Duodenal mucosa (tissue), 2 donors: ENCODE measurements around the gene IRAK2.

Source experiments
- H3K27ac ChIP-seq: one replicate; pipeline ENCODE4 v1.7.0; 2013; ENCODE audit warnings: low read depth, low read length
- H3K27me3 ChIP-seq, 2 donors: one replicate each; pipeline ENCODE4 v1.7.0; 2013; ENCODE audit warnings: low read length in 2 of 2, control low read depth in 1 of 2; ENCODE audit not compliant: insufficient read depth in 2 of 2, control insufficient read depth in 1 of 2
- H3K36me3 ChIP-seq, 2 donors: one replicate each; pipeline ENCODE4 v1.7.0; 2013; ENCODE audit warnings: low read length in 2 of 2, control low read depth in 1 of 2; ENCODE audit not compliant: insufficient read depth in 2 of 2, control insufficient read depth in 1 of 2
- H3K4me1 ChIP-seq, 2 donors: one replicate each; pipeline ENCODE4 v1.7.0; 2013; ENCODE audit warnings: low read length in 2 of 2, control low read depth in 1 of 2; ENCODE audit not compliant: insufficient read depth in 2 of 2, control insufficient read depth in 1 of 2
- H3K4me3 ChIP-seq, 2 donors: one replicate each; pipeline ENCODE4 v1.7.0; 2013; ENCODE audit warnings: low read length in 2 of 2, low read depth in 1 of 2
- H3K9ac ChIP-seq, 2 donors: one replicate each; pipeline ENCODE4 v1.7.0; 2013; ENCODE audit warnings: low read length in 2 of 2, low read depth in 1 of 2
- H3K9me3 ChIP-seq, 2 donors: one replicate each; pipeline ENCODE4 v1.7.0; 2013; ENCODE audit warnings: low read length in 2 of 2, control low read depth in 1 of 2; ENCODE audit not compliant: control insufficient read depth in 1 of 2

IRAK2 gene

GRCh38 chr3:10249833-10250232 is 85.1 kb downstream of the IRAK2 start:
- peaks cover 7 to 9% of the 10 kb centered on the region in 2 donors for H3K9me3 ChIP-seq
- no peak overlapping the region for H3K27ac ChIP-seq
- H3K4me3 ChIP-seq, result peak overlapping the region; percentile 90 to 97
- H3K9ac ChIP-seq, result peak overlapping the region; percentile 80 to 92
- no peaks in the 10 kb centered on the region for H3K27me3 ChIP-seq
- H3K4me1 ChIP-seq, result peaks cover 19 to 23% of the 10 kb centered on the region in 2 donors
- peaks cover 17 to 24% of the 10 kb centered on the region in 2 donors for H3K36me3 ChIP-seq

DNA sequence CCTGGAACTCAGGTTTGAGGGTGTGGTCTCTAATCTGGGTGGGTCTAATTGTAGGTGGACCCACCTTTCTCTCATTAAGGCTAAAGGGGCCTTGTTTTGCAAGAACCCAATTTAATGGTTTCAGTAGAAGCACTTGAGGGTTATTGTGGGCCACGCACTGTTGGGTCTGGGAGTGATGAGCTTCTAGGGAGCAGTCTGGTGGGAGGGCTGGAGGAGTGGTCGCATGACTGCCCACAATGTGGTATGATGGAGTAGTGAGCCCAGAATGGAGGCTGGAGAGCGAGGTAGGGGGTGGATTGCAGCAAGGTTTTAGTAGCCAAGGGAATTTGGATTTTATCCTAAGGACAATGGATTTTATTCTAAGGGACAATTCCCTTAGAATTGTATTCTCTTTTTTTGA is 86.3 kb downstream of the IRAK2 start:
- H3K36me3 ChIP-seq, result peaks cover 17 to 34% of the 10 kb centered on the region in 2 donors
- H3K27me3 ChIP-seq, result no peaks in the 10 kb centered on the region
- H3K4me1 ChIP-seq, result peaks cover 19 to 23% of the 10 kb centered on the region in 2 donors
- peak overlapping the region; percentile 90 to 97 for H3K4me3 ChIP-seq
- no peaks in the 10 kb centered on the region for H3K9me3 ChIP-seq
- H3K27ac ChIP-seq, result no peak overlapping the region
- H3K9ac ChIP-seq, result no peak overlapping the region

DNA sequence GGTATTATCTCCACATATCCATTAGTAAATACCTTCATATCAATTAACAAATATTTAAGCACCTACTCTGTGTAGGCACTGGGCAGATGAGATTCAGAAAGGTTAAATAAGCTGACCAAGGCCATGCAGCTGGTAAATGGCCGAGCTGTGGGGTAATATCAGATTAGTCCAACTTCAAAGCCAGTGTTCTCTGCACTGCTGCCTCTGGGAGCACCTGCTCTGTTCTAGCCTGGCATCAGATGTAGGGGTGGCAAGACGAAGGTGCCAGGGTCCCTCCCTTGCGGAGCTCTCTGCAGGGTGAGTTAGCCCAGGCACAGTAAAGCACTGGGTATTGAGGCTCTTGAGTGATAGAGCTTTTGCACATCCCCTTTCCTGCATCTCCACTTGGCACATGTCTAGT is 89.0 kb downstream of the IRAK2 start:
- no peaks in the 10 kb centered on the region for H3K9me3 ChIP-seq
- H3K36me3 ChIP-seq, result peaks cover 17 to 47% of the 10 kb centered on the region in 2 donors

GRCh38 chr3:10255835-10256234 is 91.1 kb downstream of the IRAK2 start:
- H3K9ac ChIP-seq, result no peak overlapping the region
- no peaks in the 10 kb centered on the region for H3K27me3 ChIP-seq
- H3K4me3 ChIP-seq, result no peak overlapping the region
- peaks cover 4 to 5% of the 10 kb centered on the region in 2 donors for H3K4me1 ChIP-seq
- no peak overlapping the region for H3K27ac ChIP-seq
- H3K9me3 ChIP-seq, result no peaks in the 10 kb centered on the region
- H3K36me3 ChIP-seq, result peaks cover 29 to 66% of the 10 kb centered on the region in 2 donors

More for the DNA sequence above, 89.0 kb downstream of the IRAK2 start:
- peaks cover 17 to 19% of the 10 kb centered on the region in 2 donors for H3K4me1 ChIP-seq
- H3K9ac ChIP-seq, result no peak overlapping the region
- no peaks in the 10 kb centered on the region for H3K27me3 ChIP-seq
- no peak overlapping the region for H3K27ac ChIP-seq
- no peak overlapping the region for H3K4me3 ChIP-seq

DNA sequence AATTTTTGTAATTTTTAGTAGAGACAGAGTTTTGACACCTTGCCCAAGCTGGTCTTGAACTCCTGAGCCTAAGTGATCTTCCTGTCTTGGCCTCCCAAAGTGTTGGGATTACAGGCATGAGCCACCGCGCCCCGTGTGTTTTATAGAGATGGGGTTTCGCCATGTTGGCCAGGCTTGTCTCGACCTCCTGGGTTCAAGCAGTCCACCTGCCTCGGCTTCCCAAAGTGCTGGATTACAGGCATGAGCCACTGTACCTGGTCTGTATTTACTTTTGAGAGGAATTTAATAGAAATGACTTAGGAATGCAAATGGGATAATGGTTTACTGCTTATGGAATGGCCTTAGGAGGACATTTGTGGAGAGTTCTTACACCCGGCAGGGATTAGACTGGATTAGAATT is 94.3 kb downstream of the IRAK2 start:
- H3K4me1 ChIP-seq, result peaks cover 0 to 5% of the 10 kb centered on the region in 2 donors
- H3K4me3 ChIP-seq, result no peak overlapping the region
- H3K27me3 ChIP-seq, result no peaks in the 10 kb centered on the region
- no peak overlapping the region for H3K27ac ChIP-seq
- peaks cover 26 to 79% of the 10 kb centered on the region in 2 donors for H3K36me3 ChIP-seq
- no peaks in the 10 kb centered on the region for H3K9me3 ChIP-seq
- no peak overlapping the region for H3K9ac ChIP-seq

GRCh38 chr3:10259798-10260197 is 95.1 kb downstream of the IRAK2 start:
- Histone ChIP-seq H3K27ac (no peak overlapping the region), H3K36me3 (peaks cover 21 to 74% of the 10 kb centered on the region in 2 donors), H3K9me3 (no peaks in the 10 kb centered on the region), H3K4me3 (no peak overlapping the region), H3K27me3 (no peaks in the 10 kb centered on the region), H3K9ac (no peak overlapping the region), H3K4me1 (peaks cover 0 to 7% of the 10 kb centered on the region in 2 donors)

DNA sequence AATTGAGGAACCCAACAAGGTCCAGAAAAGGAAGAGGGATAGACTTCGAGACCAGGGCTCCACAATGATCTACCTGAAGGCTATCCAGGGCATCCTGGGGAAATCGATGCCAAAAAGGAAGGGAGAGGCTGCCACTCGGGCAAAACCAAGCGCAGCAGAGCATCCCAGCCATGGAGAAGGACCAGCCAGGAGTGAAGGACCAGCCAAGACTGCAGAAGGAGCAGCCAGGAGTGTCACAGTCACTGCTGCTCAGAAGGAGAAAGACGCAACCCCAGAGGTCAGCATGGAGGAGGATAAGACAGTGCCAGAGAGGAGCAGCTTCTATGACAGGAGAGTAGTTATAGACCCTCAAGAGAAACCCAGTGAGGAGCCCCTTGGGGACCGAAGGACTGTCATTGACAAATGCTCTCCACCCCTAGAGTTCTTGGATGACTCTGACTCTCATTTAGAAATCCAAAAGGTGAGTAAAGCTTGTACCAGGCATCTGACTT is 95.5 kb downstream of the IRAK2 start:
- Histone ChIP-seq H3K4me1 (peaks cover 0 to 7% of the 10 kb centered on the region in 2 donors), H3K9ac (no peak overlapping the region), H3K9me3 (no peaks in the 10 kb centered on the region), H3K27me3 (no peaks in the 10 kb centered on the region), H3K27ac (no peak overlapping the region), H3K36me3 (peaks cover 21 to 71% of the 10 kb centered on the region in 2 donors), H3K4me3 (no peak overlapping the region)

DNA sequence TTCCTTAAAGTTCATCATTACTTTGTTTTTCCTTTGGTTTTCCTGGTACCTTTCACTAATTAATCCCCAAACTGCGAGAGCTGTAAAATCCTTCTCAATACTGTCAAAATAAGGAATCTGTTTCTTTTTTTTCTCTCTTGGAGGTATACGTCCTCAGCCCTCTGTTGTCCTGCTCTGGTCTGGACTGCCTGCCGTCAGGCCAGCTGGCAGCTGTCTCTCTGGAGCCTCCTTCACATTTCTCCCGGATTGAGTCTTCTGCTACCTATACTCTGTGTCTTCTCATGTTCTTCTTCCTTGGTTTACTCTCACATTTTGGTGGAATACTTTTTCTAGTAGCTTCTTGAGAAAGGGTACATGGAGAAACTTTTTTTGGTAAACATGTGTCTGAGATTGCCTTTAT is 97.3 kb downstream of the IRAK2 start:
- no peak overlapping the region for H3K4me3 ChIP-seq
- H3K27ac ChIP-seq, result no peak overlapping the region

DNA sequence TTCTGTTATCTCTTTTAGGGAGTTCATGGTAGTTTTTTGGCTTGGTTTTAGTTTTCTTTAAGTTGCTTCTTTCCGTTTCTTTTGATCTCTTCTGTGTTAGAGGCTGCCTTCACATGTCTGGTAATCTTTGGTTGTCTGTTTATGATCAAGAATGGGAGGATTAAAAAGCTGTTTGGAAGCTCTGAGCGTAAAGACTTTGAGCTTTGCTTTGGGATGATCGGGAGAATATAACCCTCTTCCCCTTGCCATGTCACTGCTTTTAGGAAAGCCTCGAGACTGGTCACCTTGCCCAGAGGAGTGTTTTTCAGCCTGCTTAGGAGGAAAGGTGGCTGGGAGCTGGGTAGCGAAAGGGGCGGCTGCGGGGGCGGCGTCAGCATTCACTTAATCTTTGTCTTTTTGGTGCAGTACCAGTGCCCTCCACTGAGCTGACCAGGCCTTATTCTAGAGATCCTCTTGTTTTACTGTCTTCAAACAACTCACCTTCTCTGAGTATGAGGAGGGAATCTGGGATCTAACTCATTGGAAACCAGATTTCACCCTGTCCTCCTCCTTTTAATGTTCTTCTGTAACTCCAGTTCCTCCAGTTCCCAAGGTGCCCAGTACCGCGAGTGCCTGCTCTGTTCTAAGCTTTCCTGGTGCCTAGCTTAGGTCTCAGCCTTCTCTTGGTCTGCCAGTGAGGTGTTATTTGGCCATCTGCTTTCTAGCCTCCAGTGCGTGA is 99.1 kb downstream of the IRAK2 start:
- no peak overlapping the region for H3K9ac ChIP-seq

More for the DNA sequence above, 97.3 kb downstream of the IRAK2 start:
- Histone ChIP-seq H3K4me1 (peaks cover 0 to 7% of the 10 kb centered on the region in 2 donors), H3K9me3 (no peaks in the 10 kb centered on the region), H3K27me3 (no peaks in the 10 kb centered on the region), H3K9ac (no peak overlapping the region), H3K36me3 (peaks cover 28 to 64% of the 10 kb centered on the region in 2 donors)

GRCh38 chr3:10265833-10266232 is 101.1 kb downstream of the IRAK2 start:
- H3K4me1 ChIP-seq, result peaks cover 0 to 7% of the 10 kb centered on the region in 2 donors

More for the DNA sequence above, 99.1 kb downstream of the IRAK2 start:
- H3K27ac ChIP-seq, result no peak overlapping the region
- H3K4me3 ChIP-seq, result no peak overlapping the region
- no peaks in the 10 kb centered on the region for H3K27me3 ChIP-seq
- no peaks in the 10 kb centered on the region for H3K9me3 ChIP-seq
- peaks cover 0 to 7% of the 10 kb centered on the region in 2 donors for H3K4me1 ChIP-seq
- H3K36me3 ChIP-seq, result peaks cover 28 to 66% of the 10 kb centered on the region in 2 donors

More at GRCh38 chr3:10265833-10266232, 101.1 kb downstream of the IRAK2 start:
- H3K9me3 ChIP-seq, result no peaks in the 10 kb centered on the region
- H3K9ac ChIP-seq, result no peak overlapping the region
- peaks cover 27 to 67% of the 10 kb centered on the region in 2 donors for H3K36me3 ChIP-seq
- H3K27me3 ChIP-seq, result no peaks in the 10 kb centered on the region
- H3K4me3 ChIP-seq, result no peak overlapping the region
- no peak overlapping the region for H3K27ac ChIP-seq
